Smooth muscle cell (in vitro differentiated cells): ENCODE measurements around the gene RGS7. TPM values are rescaled to one million over a fixed set of nuclear protein-coding genes. Genes with fewer than 3 reads are reported as not detected.

Experiments
- DNase-seq: peaks from one replicate; lab custom pipeline; 2025; ENCODE audit not compliant: unreplicated experiment; lab: John Stamatoyannopoulos, UW
- H2AFZ ChIP-seq: fragments of 200-600 bp; sonication (generic); 2 replicates; pipeline ENCODE4 v1.6.0; 2016; ENCODE audit warnings: antibody characterized with exemption, low read depth, mild to moderate bottlenecking
- H3F3A ChIP-seq: fragments of 200-600 bp; sonication (generic); 2 replicates; pipeline ENCODE4 v1.6.0; 2017; ENCODE audit warnings: antibody characterized with exemption, low read depth
- H3K27ac ChIP-seq: fragments of 200-600 bp; sonication (generic); 2 replicates; pipeline ENCODE4 v1.5.1; 2016; ENCODE audit warnings: low read depth, mild to moderate bottlenecking
- H3K27me3 ChIP-seq: fragments of 200-600 bp; sonication (generic); 2 replicates; pipeline ENCODE4 v1.6.1; 2016; ENCODE audit warnings: low read depth, mild to moderate bottlenecking
- H3K36me3 ChIP-seq: fragments of 200-600 bp; sonication (generic); 2 replicates; pipeline ENCODE4 v1.5.1; 2016; ENCODE audit warnings: low read depth
- H3K4me1 ChIP-seq: fragments of 200-600 bp; sonication (generic); 2 replicates; pipeline ENCODE4 v1.5.1; 2016; ENCODE audit warnings: low read depth
- H3K4me2 ChIP-seq: fragments of 200-600 bp; sonication (generic); 2 replicates; pipeline ENCODE4 v1.6.0; 2016; ENCODE audit warnings: mild to moderate bottlenecking
- H3K4me3 ChIP-seq: fragments of 200-600 bp; sonication (generic); 2 replicates; pipeline ENCODE4 v1.5.1; 2016; ENCODE audit warnings: mild to moderate bottlenecking
- H3K79me2 ChIP-seq: fragments of 200-600 bp; sonication (generic); 2 replicates; pipeline ENCODE4 v1.6.0; 2016; ENCODE audit warnings: low read depth, mild to moderate bottlenecking
- H3K9ac ChIP-seq: fragments of 200-600 bp; sonication (generic); 2 replicates; pipeline ENCODE4 v1.6.0; 2016; ENCODE audit warnings: low read depth
- H3K9me3 ChIP-seq: fragments of 200-600 bp; sonication (generic); replicated peaks from 2 replicates; pipeline ENCODE4 v1.5.1; 2016; ENCODE audit warnings: low read depth
- H4K20me1 ChIP-seq: fragments of 200-600 bp; sonication (generic); 2 replicates; pipeline ENCODE4 v1.6.0; 2016; ENCODE audit warnings: low read depth
- WGBS: methylation state at CpG from one replicate; pipeline ENCODE4 v1.1.7; 2016; ENCODE audit warnings: low lambda C conversion rate; 5-methylcytosine and 5-hydroxymethylcytosine counted together
- polyA plus RNA-seq: library from polyadenylated mRNA; unstranded; fragments of >200 nt; fragmentation: Nextera tagmentation; extraction: Ambion mirVana; gene quantifications from 2 replicates; pipeline ENCODE4 v1.2.1, GENCODE V29; 2016
- total RNA-seq: library from RNA; depleted of rRNA; stranded (reverse); fragments of >200 nt; gene quantifications from 2 replicates; pipeline ENCODE4 v1.2.3, GENCODE V29; 2014
- TF ChIP-seq, protein P1 (sequence below): fragments of 200-600 bp; sonication (generic); IDR thresholded peaks from 2 replicates; pipeline ENCODE4 v1.5.1; 2017; ENCODE audit warnings: borderline replicate concordance, mild to moderate bottlenecking, antibody characterized with exemption; ENCODE audit not compliant: insufficient read depth, poor library complexity, severe bottlenecking

RGS7 gene
- total and polyA plus RNA-seq, 2 experiments from 2014 or later, result 0.16 TPM; not detected in 1

DNA sequence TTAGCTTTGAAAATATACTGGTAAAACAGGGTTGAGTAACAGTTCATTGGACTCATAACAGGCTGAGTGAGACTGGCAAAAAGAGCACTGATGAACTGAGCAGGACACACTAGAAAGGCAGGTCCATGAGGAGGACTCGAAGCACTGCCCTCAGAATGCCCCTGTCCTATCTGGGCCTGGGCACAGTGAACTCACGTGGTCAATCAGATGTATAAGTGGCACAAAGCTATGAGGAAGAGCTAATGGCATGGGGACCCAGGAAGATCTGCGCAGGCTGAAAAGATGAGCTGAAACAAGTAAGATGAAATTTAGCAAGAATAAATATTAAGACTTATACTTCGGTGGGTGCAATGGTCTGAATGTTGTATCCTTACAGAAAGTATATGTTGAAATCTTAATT, 9.2 kb upstream of the RGS7 start:
- TF ChIP-seq, protein P1, sequence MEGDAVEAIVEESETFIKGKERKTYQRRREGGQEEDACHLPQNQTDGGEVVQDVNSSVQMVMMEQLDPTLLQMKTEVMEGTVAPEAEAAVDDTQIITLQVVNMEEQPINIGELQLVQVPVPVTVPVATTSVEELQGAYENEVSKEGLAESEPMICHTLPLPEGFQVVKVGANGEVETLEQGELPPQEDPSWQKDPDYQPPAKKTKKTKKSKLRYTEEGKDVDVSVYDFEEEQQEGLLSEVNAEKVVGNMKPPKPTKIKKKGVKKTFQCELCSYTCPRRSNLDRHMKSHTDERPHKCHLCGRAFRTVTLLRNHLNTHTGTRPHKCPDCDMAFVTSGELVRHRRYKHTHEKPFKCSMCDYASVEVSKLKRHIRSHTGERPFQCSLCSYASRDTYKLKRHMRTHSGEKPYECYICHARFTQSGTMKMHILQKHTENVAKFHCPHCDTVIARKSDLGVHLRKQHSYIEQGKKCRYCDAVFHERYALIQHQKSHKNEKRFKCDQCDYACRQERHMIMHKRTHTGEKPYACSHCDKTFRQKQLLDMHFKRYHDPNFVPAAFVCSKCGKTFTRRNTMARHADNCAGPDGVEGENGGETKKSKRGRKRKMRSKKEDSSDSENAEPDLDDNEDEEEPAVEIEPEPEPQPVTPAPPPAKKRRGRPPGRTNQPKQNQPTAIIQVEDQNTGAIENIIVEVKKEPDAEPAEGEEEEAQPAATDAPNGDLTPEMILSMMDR, result no peak
- WGBS, result 67% methylated on average over 4 of the region's 4 CpGs
- no peaks in the 10 kb centered on the region for H3F3A ChIP-seq
- H2AFZ ChIP-seq, result no peak overlapping the region
- no peak overlapping the region for H3K9ac ChIP-seq
- no peaks in the 10 kb centered on the region for H3K9me3 ChIP-seq
- no peaks in the 10 kb centered on the region for H3K4me1 ChIP-seq
- H3K36me3 ChIP-seq, result no peaks in the 10 kb centered on the region
- no peak overlapping the region for H3K27ac ChIP-seq
- H3K4me2 ChIP-seq, result no peak overlapping the region
- no peaks in the 10 kb centered on the region for H3K79me2 ChIP-seq
- no peak for DNase-seq
- no peak overlapping the region for H3K4me3 ChIP-seq
- H3K27me3 ChIP-seq, result no peaks in the 10 kb centered on the region
- H4K20me1 ChIP-seq, result no peaks in the 10 kb centered on the region

- Histone ChIP-seq H4K20me1 (no peaks in the 10 kb centered on the region), H3K4me3 (no peak overlapping the region), H3K9me3 (no peaks in the 10 kb centered on the region), H3K4me2 (no peak overlapping the region), H3K4me1 (no peaks in the 10 kb centered on the region), H3K79me2 (no peaks in the 10 kb centered on the region), H2AFZ (no peak overlapping the region), H3K9ac (no peak overlapping the region), H3F3A (no peaks in the 10 kb centered on the region), H3K27me3 (peaks cover 32% of the 10 kb centered on the region), H3K36me3 (no peaks in the 10 kb centered on the region), H3K27ac (no peak overlapping the region)
- no peak for DNase-seq
- 80% methylated on average over 4 of the region's 4 CpGs for WGBS
- TF ChIP-seq, protein P1, result no peak
Observed at GRCh38 chr1:241362350-241362749, 5.3 kb upstream of the RGS7 start.

- Histone ChIP-seq H2AFZ (no peak overlapping the region), H3K9me3 (no peaks in the 10 kb centered on the region), H4K20me1 (no peaks in the 10 kb centered on the region), H3K79me2 (no peaks in the 10 kb centered on the region), H3K27ac (no peak overlapping the region), H3K27me3 (peaks cover 67% of the 10 kb centered on the region), H3K4me3 (peak overlapping the region; percentile 71), H3K4me2 (peak overlapping the region; percentile 94), H3K36me3 (no peaks in the 10 kb centered on the region), H3F3A (no peaks in the 10 kb centered on the region), H3K9ac (no peak overlapping the region), H3K4me1 (no peaks in the 10 kb centered on the region)
- TF ChIP-seq, protein P1, result no peak
- no peak for DNase-seq
- 26% methylated on average over 28 of the region's 33 CpGs for WGBS
Observed at GRCh38 chr1:241357366-241358340, 648 bp upstream of the RGS7 start.
